ENCODE measurements around the gene SRP68.
"Not testable (repeated sequence)": the region's sequence is repeated elsewhere in the genome, so short reads cannot be mapped to it uniquely, and the experiment has no call there.

Gene SRP68

GRCh38 chr17:76044475-76045007 is 27.8 kb downstream of the SRP68 start:
- not testable (repeated sequence) for DNase-seq

- not testable (repeated sequence) for DNase-seq
Observed at GRCh38 chr17:76042868-76043267, 29.4 kb downstream of the SRP68 start.

- DNase-seq, result no peak
Observed at GRCh38 chr17:76040376-76040775, 31.9 kb downstream of the SRP68 start.

DNA sequence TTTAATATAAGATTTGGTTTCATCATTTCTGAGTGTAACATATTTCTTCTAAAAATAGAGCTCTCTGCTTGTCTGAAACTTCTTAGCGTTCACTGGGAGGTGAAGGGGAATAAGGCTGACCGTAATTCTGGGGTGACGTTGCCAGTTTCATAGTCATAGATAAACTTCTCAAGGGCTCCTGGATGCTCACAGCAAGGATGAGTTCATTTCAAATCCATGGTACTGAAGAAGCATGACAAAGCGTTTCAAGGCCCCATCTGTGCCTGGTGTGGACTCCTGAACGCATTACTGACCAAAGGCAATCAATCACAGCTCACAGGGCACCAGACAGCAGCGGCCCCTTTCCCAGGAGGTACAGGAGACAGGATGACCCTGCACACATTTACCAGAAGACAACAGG is 33.2 kb downstream of the SRP68 start:
- no peak for DNase-seq

DNA sequence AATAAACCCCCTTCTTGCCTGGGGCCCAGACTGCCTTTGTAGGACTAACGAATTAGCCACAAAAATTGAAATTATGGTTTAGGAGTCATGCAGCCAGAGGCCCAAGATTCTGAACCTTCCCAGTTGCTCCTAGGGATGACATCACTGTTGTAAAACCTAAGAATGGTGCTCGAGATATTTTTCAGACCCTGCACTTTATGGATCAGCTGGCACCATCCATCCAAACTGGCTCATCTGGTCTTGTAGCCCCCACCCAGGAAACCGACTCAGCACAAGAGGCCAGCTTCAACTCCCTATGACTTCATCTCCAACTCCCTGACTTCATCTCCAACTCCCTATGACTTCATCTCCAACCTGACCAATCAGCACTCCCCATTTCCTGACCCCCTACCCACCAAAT is 34.3 kb downstream of the SRP68 start:
- DNase-seq, result no peak

- no peak for DNase-seq
Observed at GRCh38 chr17:76036497-76037261, 35.6 kb downstream of the SRP68 start.

DNA sequence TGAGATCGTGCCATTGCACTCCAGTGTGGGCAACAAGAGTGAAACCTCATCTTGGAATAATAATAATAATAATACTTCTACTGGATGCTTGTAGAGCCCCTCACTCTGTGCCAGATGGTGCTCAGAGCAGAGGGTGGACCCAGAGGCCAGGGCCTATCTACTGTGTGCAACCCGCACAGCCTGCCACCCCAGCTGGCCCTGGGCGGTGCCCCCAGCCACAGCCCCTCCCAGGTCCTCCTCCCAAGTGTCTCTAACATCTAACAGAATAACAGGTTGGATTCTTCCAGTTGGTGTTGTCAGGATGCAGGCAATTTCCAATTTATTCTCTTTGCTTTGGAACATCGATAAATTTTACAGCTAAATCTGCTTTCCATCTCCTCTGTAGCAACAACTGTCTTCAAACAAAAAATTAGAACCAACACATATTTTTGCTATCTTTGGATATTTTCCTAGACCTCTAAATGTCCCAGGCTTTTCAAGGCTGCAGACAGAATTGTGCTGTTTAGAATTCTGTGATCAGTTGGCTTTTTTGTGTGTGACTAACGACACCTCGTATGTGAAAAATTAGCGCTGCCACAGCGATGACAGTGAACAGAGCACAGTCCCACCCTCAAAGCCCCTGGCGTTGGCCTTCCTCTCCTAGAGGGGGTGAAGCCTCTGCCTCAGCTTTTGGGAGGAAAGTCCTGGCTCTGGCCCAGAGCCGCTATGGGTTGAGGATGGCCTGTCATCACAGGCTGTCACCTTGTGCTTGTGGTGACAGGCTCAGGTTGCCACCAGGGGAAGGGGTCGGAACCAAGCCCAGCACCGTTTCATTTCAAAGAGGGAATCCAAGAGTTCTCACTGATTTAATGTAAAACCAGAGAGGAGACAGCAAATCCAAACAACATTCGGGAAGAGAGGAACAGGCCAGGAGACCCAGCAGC is 37.6 kb downstream of the SRP68 start:
- DNase-seq, result no peak

DNA sequence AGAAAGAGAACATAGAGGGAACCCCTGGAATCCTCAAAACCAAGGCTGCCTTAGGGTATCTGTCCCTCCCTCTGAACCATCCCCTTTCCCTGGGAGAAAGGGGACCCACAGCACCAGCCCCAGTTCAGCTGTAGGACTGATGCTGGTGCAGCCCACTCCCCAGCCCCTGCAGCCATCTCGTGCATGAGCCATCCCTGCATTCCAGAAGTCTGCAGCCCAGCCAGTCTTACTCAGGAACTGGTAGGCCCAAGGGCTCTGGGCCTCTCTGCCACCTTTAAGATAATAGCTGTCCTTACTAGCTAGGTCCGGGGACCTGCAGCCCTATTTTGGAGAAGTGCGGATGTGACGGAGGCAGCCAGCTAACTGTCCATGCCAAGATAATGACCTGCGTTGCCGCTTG is 39.2 kb downstream of the SRP68 start:
- no peak for DNase-seq

GRCh38 chr17:76032780-76033108 is 39.6 kb downstream of the SRP68 start:
- no peak for DNase-seq

- DNase-seq, result no peak
Observed at GRCh38 chr17:76032073-76032779, 40.1 kb downstream of the SRP68 start.

GRCh38 chr17:76027159-76027839 is 45.0 kb downstream of the SRP68 start, which contains the start of gene EVPL:
Gene EVPL, minus strand, starts transcription at chr17:76027306. Its CDS starts 108 bp downstream, at chr17:76027198.
- no peak for DNase-seq

DNA sequence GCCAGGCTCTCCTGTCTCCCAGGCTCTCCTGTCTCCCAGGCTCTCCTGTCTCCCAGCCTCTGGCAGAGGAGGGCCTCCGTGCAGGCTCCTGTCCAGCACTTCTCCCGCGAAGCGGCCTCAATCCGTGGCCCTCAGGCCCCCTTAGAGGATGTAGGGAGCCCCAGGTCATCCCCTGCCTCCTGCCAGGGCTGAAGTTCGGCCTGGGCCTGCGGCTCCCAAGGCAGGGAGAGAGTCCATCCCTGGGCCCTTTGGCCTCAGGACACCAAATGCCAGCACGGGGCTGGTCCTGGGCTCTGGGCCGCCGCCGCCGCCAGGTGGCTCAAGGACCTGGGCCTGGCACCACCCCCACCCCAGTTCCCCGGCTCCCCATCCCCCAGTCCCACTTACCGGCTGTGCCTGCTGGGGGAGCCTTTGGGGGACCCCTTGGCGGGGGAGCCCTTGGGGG is 45.6 kb downstream of the SRP68 start:
- no peak for DNase-seq

- DNase-seq, result no peak
Observed at GRCh38 chr17:76025294-76025693, 47.0 kb downstream of the SRP68 start.

DNA sequence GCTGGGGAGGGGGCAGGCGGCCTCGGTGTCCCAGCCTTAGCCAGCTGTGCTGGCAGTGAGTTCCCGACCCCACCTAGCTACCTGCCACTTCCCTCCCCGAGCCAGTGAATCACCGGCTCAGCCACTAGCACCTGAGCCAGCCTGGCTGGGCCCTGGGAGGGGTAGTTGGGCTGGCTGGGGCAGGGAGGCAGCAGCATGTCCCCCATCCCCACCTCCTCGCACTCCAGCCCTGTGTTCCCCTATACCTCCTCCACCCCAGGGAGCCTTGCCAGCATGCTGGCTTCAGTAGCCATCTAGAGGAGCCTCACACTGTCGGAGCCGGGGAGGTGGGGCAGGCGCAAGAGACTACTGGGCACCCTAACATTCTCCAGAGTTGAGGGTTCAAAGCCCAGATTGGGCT is 48.0 kb downstream of the SRP68 start:
- no peak for DNase-seq

GRCh38 chr17:76023900-76024237 is 48.4 kb downstream of the SRP68 start:
- DNase-seq, result no peak

DNA sequence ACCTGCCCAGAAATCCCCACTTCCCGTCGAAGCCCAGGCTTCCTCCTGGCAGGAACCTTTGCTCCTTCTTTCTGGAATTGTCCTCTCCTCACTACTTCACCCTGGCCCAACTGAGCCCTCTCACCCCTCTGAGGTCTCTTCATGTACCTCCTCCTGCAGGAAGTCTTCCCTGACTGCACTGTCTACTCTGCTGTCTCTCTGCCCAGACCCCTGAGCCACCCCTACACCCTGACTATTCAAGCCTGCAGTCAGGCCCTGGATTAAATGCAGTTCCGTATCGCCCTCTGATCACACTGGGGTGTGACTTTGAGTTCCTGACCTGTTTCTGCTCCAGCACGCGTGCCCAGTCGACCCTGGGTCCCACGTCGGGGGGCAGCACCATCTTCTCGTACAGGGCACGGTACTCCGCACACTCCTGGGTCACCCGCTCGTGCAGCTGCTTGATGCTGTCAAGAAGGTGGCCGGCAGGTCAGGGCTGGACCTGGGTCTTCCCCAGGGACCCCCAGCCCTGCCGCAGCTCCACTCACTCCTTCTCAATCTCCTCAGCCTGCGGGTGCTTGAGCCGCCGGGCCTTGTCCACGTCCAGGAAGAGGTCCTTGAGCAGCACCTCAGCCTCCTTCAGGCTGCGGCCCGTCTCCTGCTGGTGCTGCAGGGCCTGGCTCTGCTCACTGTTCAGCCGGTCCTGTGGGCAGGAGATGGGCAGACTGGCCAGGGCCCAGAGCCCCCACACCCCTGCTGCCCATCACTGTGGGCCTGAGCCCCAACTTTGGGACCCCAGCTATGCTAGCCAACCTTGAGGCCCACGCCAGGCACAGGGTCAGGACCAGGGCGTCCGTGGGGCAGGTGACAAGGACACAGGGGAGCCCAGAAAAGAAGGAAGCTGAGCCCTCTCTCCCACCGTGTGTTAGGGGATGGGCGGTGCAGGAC is 49.1 kb downstream of the SRP68 start:
- no peak for DNase-seq

GRCh38 chr17:76022285-76022684 is 50.0 kb downstream of the SRP68 start:
- DNase-seq, result no peak

GRCh38 chr17:76019833-76020467 is 52.4 kb downstream of the SRP68 start:
- no peak for DNase-seq

DNA sequence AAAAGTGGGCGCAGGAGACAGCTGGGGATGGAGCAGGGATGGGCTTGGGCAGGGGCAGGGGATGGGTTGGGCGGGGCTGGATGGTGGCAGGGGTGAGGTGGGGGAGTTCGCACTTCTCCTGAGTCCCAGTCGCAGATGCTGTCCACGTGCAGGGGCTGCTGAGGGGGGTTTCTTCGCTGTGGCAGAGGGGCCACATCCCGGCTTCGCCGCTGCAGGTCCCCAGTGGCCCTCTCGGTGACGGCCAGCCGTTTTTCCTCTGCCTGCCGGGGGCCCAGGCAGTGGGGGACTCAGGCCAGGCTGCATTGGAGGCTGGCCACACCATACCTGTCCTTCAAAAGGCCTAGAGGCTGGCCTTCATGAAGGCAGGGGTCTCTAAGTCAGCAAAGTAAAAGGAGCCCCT is 53.5 kb downstream of the SRP68 start:
- DNase-seq, result no peak

GRCh38 chr17:76018340-76018680 is 54.0 kb downstream of the SRP68 start:
- no peak for DNase-seq

All from NCI-H1048 (cell line).